HCT116 (cell line): ENCODE data around the gene CEP112. TPM values are rescaled to one million over a fixed set of nuclear protein-coding genes. Genes with fewer than 3 reads are reported as not detected.

Experiments used
- ATAC-seq: fragments of 200-7000 bp; cut with Tn5 transposase; 2 replicates; pipeline ENCODE4 v1.9.1; 2020; ENCODE audit warnings: mild to moderate bottlenecking, moderate library complexity
- BruUV-seq: library from RNA; stranded (reverse); fragments of 400-500 nt; replicated peaks from 2 replicates; lab custom pipeline; 2021; lab: Mats Ljungman, UMichigan
- CTCF ChIA-PET: fragments of 300-600 bp; sonication (Branson Sonifier 250); formaldehyde crosslinking; loops from one replicate; lab custom pipeline; 2021; ENCODE audit warnings: antibody characterized with exemption; lab: Charles Lee
- POLR2A ChIA-PET: fragments of 300-600, 350-600 bp; sonication (Branson Sonifier 250); formaldehyde crosslinking; loops from one replicate; lab custom pipeline; 2021; ENCODE audit warnings: antibody characterized with exemption; lab: Charles Lee
- RAD21 ChIA-PET, 2 experiments: fragments of 300-600 bp; sonication (Branson Sonifier 250); formaldehyde crosslinking; loops; one replicate each; lab custom pipeline; 2023; ENCODE audit warnings: low total read pairs in 2 of 2; ENCODE audit not compliant: uncharacterized antibody in 2 of 2, unreplicated experiment in 2 of 2, low non-redundant PET in 1 of 2; lab: Charles Lee
- DNase-seq: peaks from one replicate; pipeline ENCODE4 v3.0.0-alpha.2; 2010; ENCODE audit warnings: low read depth, low spot score
- H2AFZ ChIP-seq: fragments of 200-600 bp; shearing (Covaris generic), sonication (generic); 2 replicates; pipeline ENCODE4 v1.6.1; 2017; ENCODE audit warnings: low read depth, mixed run types, mixed read lengths, antibody characterized with exemption, low read length; ENCODE audit not compliant: poor library complexity, severe bottlenecking
- H3K27ac ChIP-seq: 2 replicates; pipeline ENCODE4 v1.5.1; 2012; ENCODE audit warnings: low read depth, low read length
- H3K27me3 ChIP-seq: fragments of 200-600 bp; sonication (generic); 2 replicates; pipeline ENCODE4 v1.6.1; 2016; ENCODE audit warnings: mixed run types, low read length, mixed read lengths; ENCODE audit not compliant: insufficient read depth
- H3K36me3 ChIP-seq, 2 experiments: fragments of 200-500 bp in 1 of 2; fragments of 200-600 bp in 1 of 2; sonication (Bioruptor generic) in 1 of 2; sonication (generic) in 1 of 2; 2 replicates each; pipeline versions ENCODE4 v1.5.1 to v1.6.1; 2014 to 2016; ENCODE audit warnings: low read length in 2 of 2, inconsistent platforms in 1 of 2, mixed read lengths in 1 of 2, mixed run types in 1 of 2; ENCODE audit not compliant: insufficient read depth in 2 of 2, control insufficient read depth in 1 of 2
- H3K4me1 ChIP-seq, 2 experiments: fragments of 200-600 bp in 1 of 2; sonication (generic) in 1 of 2; 2 replicates each; pipeline versions ENCODE4 v1.5.1 to v1.6.1; 2012 to 2017; ENCODE audit warnings: low read length in 2 of 2, inconsistent platforms in 1 of 2, mild to moderate bottlenecking in 1 of 2, mixed read lengths in 1 of 2, mixed run types in 1 of 2, moderate library complexity in 1 of 2; ENCODE audit not compliant: insufficient read depth in 2 of 2, control insufficient read depth in 1 of 2
- H3K4me2 ChIP-seq: fragments of 200-600 bp; sonication (generic); 2 replicates; pipeline ENCODE4 v1.6.1; 2017; ENCODE audit warnings: mixed run types, low read length, mixed read lengths
- H3K4me3 ChIP-seq, 2 experiments: fragments of 200-600 bp in 1 of 2; sonication (generic) in 1 of 2; replicated peaks in 1 of 2; 2 replicates each; pipeline ENCODE4 v1.5.1; 2011 to 2016; ENCODE audit warnings: low read length in 2 of 2, control low read depth in 1 of 2, low read depth in 1 of 2, mild to moderate bottlenecking in 1 of 2, mixed read lengths in 1 of 2, mixed run types in 1 of 2
- H3K79me2 ChIP-seq: fragments of 200-600 bp; sonication (generic); 2 replicates; pipeline ENCODE4 v1.6.1; 2017; ENCODE audit warnings: mild to moderate bottlenecking, mixed run types, low read length, moderate library complexity, mixed read lengths; ENCODE audit not compliant: insufficient read depth
- H3K9ac ChIP-seq: fragments of 200-600 bp; sonication (generic); 2 replicates; pipeline ENCODE4 v1.6.1; 2016; ENCODE audit warnings: low read length, mixed read lengths
- H3K9me2 ChIP-seq: fragments of 200-600 bp; sonication (generic), shearing (Covaris generic); 2 replicates; pipeline ENCODE4 v1.6.1; 2017; ENCODE audit warnings: mixed run types, mild to moderate bottlenecking, moderate library complexity; ENCODE audit not compliant: insufficient read depth
- H3K9me3 ChIP-seq, 2 experiments: fragments of 200-500 bp in 1 of 2; fragments of 200-600 bp in 1 of 2; sonication (Bioruptor generic) in 1 of 2; sonication (generic) in 1 of 2; 2 replicates each; pipeline ENCODE4 v1.6.1; 2014 to 2017; ENCODE audit warnings: low read length in 2 of 2, mixed read lengths in 2 of 2, inconsistent platforms in 1 of 2, low read depth in 1 of 2, mild to moderate bottlenecking in 1 of 2, mixed run types in 1 of 2, moderate library complexity in 1 of 2; ENCODE audit not compliant: control insufficient read depth in 1 of 2, insufficient read depth in 1 of 2
- H4K20me1 ChIP-seq: fragments of 200-600 bp; sonication (generic), shearing (Covaris generic); 2 replicates; pipeline ENCODE4 v1.6.1; 2017; ENCODE audit warnings: mixed run types, mild to moderate bottlenecking, moderate library complexity; ENCODE audit not compliant: insufficient read depth
- CBX3 ChIP-seq: IDR thresholded peaks from 2 replicates; pipeline ENCODE4 v1.6.1; 2012; ENCODE audit warnings: low read depth
- CEBPB ChIP-seq: IDR thresholded peaks from 2 replicates; pipeline ENCODE4 v1.6.1; 2012; ENCODE audit warnings: low read depth
- EZH2 ChIP-seq: fragments of 200-600 bp; sonication (generic); IDR thresholded peaks from 2 replicates; pipeline ENCODE4 v1.6.1; 2017; ENCODE audit warnings: antibody characterized with exemption, mixed run types
- EZH2phosphoT487 ChIP-seq: fragments of 200-600 bp; IDR thresholded peaks from 2 replicates; pipeline ENCODE4 v1.6.1; 2018; ENCODE audit warnings: antibody characterized with exemption, borderline replicate concordance
- POLR2A ChIP-seq: IDR thresholded peaks from 2 replicates; pipeline ENCODE4 v1.7.0; 2011; ENCODE audit warnings: borderline replicate concordance; ENCODE audit not compliant: insufficient read depth, insufficient read length; ENCODE audit errors: extremely low read depth
- POLR2AphosphoS5 ChIP-seq: IDR thresholded peaks from 2 replicates; pipeline ENCODE4 v1.6.1; 2011; ENCODE audit warnings: mild to moderate bottlenecking, low read depth, low read length, moderate library complexity
- SIN3A ChIP-seq: IDR thresholded peaks from 2 replicates; pipeline ENCODE4 v1.6.1; 2012; ENCODE audit warnings: low read depth
- YY1 ChIP-seq: IDR thresholded peaks from 2 replicates; pipeline ENCODE4 v1.6.1; 2011; ENCODE audit warnings: low read length, low read depth, moderate library complexity, mild to moderate bottlenecking; ENCODE audit not compliant: insufficient replicate concordance; ENCODE audit errors: extremely low read depth
- ZFX ChIP-seq: fragments of 450-650 bp; IDR thresholded peaks from 2 replicates; pipeline ENCODE4 v1.6.1; 2017
- ZNF274 ChIP-seq: fragments of 200-500 bp; sonication (Bioruptor generic); IDR thresholded peaks from 2 replicates; pipeline ENCODE4 v1.6.1; 2014; ENCODE audit warnings: mild to moderate bottlenecking, low read depth, low read length, inconsistent platforms
- intact Hi-C: fragments of 100-400 bp; cut with micrococcal nuclease; formaldehyde crosslinking; loops from 2 replicates; pipeline ENCODE4 v1.10.0; 2022
- total RNA-seq: library from RNA; stranded (reverse); gene quantifications from one replicate; pipeline ENCODE4 v1.2.1, GENCODE V29; 2021; ENCODE audit not compliant: unreplicated experiment
- TF ChIP-seq, protein P1 (sequence below): IDR thresholded peaks from 2 replicates; pipeline ENCODE4 v1.6.1; 2011; ENCODE audit warnings: mild to moderate bottlenecking, low read length, moderate library complexity; ENCODE audit not compliant: insufficient replicate concordance; ENCODE audit errors: extremely low read depth
- TF ChIP-seq, protein P2 (sequence below), 3 experiments: fragments of 200-600 bp in 1 of 3; sonication (generic) in 1 of 3; IDR thresholded peaks in 2 of 3; conservative IDR thresholded peaks in 1 of 3; 2 replicates each; pipeline ENCODE4 v1.5.1; 2012 to 2017; ENCODE audit warnings: low read depth in 2 of 3, low read length in 2 of 3, antibody characterized with exemption in 1 of 3, borderline replicate concordance in 1 of 3, control low read depth in 1 of 3, mild to moderate bottlenecking in 1 of 3, mixed read lengths in 1 of 3, mixed run types in 1 of 3, moderate library complexity in 1 of 3; ENCODE audit not compliant: insufficient read depth in 1 of 3

CEP112 gene
- total RNA-seq, 1 experiment from 2014 or later, result 10.9 TPM

DNA sequence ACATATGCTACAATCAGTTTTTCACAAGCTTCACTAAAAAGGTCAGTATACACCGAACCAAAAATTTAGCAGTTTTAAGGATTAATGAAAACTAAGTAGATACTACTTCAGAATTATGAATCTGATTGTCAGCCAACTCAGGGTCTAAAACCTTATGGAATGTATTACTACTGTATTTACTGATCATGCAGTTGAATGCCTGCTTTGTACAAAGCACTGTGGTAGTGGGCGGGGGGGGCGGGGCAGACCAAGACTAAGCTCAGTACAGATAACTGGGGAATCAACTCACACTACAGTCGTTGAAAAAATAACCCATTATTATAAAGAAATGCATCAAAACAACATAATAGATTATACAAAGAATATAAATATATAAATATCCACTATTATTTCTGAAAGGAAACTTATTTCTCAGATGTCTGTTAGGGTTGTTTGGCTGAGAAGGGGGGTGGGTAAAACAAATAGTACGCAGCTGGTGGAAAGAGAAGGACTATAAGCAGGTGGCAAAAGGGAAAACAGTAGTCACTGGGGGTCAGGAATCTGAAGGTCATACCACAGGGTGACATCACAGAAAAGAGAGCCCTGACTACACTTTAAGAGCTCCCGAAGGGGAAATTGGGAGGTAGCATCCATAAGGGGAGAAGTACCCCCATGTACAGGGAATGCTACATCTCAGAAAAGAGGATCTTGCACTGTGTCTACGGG lies 521.1 kb downstream of the CEP112 start:
- Histone ChIP-seq H4K20me1 (no peaks in the 10 kb centered on the region), H3K9me2 (no peaks in the 10 kb centered on the region), H3K4me1 (no peaks in the 10 kb centered on the region), H3K27me3 (no peaks in the 10 kb centered on the region), H2AFZ (no peak overlapping the region), H3K9me3 (no peaks in the 10 kb centered on the region), H3K36me3 (no peaks in the 10 kb centered on the region), H3K4me2 (no peak overlapping the region), H3K27ac (no peak overlapping the region), H3K9ac (no peak overlapping the region), H3K79me2 (no peaks in the 10 kb centered on the region), H3K4me3 (no peak overlapping the region)
- POLR2A ChIA-PET, result no interaction called here
- intact Hi-C loops, result no loop called here
- no TSS peak for BruUV-seq
- RAD21 ChIA-PET, result no interaction called here
- CTCF ChIA-PET, result no interaction called here
- DNase-seq (no peak), ATAC-seq (no peak)
- TF ChIP-seq, protein P1, sequence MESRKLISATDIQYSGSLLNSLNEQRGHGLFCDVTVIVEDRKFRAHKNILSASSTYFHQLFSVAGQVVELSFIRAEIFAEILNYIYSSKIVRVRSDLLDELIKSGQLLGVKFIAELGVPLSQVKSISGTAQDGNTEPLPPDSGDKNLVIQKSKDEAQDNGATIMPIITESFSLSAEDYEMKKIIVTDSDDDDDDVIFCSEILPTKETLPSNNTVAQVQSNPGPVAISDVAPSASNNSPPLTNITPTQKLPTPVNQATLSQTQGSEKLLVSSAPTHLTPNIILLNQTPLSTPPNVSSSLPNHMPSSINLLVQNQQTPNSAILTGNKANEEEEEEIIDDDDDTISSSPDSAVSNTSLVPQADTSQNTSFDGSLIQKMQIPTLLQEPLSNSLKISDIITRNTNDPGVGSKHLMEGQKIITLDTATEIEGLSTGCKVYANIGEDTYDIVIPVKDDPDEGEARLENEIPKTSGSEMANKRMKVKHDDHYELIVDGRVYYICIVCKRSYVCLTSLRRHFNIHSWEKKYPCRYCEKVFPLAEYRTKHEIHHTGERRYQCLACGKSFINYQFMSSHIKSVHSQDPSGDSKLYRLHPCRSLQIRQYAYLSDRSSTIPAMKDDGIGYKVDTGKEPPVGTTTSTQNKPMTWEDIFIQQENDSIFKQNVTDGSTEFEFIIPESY, result no peak
- TF ChIP-seq SIN3A (no peak), ZFX (no peak), ZNF274 (no peak), POLR2AphosphoS5 (no peak), EZH2phosphoT487 (no peak)

DNA sequence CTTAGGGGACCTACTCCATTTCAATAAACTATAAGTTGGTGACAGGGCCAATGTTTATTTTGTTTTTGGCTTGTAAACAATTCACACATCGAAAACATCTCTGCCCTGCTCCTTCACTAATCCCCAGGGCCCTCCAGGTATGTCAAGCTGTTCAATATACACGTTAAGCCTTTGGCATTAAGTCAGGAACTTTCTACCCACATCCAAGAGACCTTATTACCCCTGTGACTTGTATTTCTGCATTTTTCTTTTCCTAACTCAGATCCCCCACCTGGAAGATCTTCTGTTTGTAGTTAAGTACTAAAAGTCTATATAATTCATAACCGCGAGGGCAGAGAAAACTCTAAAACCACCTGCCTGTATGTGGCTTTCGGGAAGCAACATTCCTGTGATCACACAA lies 523.7 kb downstream of the CEP112 start:
- no peaks in the 10 kb centered on the region for H3K9me2 ChIP-seq
- H2AFZ ChIP-seq, result no peak overlapping the region
- no peaks in the 10 kb centered on the region for H3K9me3 ChIP-seq
- ChIA-PET CTCF (no interaction called here), RAD21 (no interaction called here), POLR2A (no interaction called here)
- H4K20me1 ChIP-seq, result no peaks in the 10 kb centered on the region
- H3K36me3 ChIP-seq, result no peaks in the 10 kb centered on the region
- no peak overlapping the region for H3K27ac ChIP-seq
- ATAC-seq (no peak), DNase-seq (no peak)
- TF ChIP-seq, protein P2, sequence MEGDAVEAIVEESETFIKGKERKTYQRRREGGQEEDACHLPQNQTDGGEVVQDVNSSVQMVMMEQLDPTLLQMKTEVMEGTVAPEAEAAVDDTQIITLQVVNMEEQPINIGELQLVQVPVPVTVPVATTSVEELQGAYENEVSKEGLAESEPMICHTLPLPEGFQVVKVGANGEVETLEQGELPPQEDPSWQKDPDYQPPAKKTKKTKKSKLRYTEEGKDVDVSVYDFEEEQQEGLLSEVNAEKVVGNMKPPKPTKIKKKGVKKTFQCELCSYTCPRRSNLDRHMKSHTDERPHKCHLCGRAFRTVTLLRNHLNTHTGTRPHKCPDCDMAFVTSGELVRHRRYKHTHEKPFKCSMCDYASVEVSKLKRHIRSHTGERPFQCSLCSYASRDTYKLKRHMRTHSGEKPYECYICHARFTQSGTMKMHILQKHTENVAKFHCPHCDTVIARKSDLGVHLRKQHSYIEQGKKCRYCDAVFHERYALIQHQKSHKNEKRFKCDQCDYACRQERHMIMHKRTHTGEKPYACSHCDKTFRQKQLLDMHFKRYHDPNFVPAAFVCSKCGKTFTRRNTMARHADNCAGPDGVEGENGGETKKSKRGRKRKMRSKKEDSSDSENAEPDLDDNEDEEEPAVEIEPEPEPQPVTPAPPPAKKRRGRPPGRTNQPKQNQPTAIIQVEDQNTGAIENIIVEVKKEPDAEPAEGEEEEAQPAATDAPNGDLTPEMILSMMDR (IDR thresholded peaks at IDR 0.05 in 2 of 3, conservative IDR thresholded peaks at IDR 0.05 in 1 of 3; ENCODE audit: borderline replicate concordance in 1 of 3, insufficient read depth in 1 of 3, low read depth in 2 of 3, low read length in 2 of 3), result no peak
- TF ChIP-seq POLR2A, result no peak
- no peak for TF ChIP-seq CBX3
- no peak for TF ChIP-seq EZH2
- TF ChIP-seq, protein P1, result no peak
- no peak for TF ChIP-seq SIN3A
- TF ChIP-seq YY1, result no peak
- TF ChIP-seq CEBPB, result no peak
- no peaks in the 10 kb centered on the region for H3K79me2 ChIP-seq
- H3K9ac ChIP-seq, result no peak overlapping the region
- no peak overlapping the region for H3K4me3 ChIP-seq
- H3K4me2 ChIP-seq, result no peak overlapping the region
- BruUV-seq, result no TSS peak
- H3K4me1 ChIP-seq, result no peaks in the 10 kb centered on the region
- intact Hi-C loops, result no loop called here
- H3K27me3 ChIP-seq, result no peaks in the 10 kb centered on the region
